ENCODE measurements around the gene PBX4.

DNA sequence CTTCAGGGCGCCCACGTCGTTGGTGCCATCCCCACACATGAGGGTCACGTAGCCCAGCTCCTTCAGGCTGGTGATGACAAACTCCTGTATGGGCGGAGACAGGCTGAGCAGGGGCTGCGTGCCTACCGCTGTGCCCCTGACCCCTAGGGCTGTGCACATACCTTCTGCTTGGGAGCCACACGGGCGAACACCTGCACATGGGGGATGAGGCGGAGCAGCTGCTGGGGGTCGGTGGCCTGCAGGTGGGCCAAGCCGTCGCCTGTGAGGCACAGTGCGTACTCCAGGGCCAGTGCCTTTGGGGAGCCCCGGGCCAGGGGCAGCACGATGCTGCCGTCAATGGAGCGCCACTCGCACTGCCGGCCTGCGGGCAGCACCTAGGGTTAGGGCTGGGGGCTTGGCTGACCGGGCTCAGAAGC is 31.1 kb upstream of the PBX4 start:
- TF ChIP-seq, protein P1, sequence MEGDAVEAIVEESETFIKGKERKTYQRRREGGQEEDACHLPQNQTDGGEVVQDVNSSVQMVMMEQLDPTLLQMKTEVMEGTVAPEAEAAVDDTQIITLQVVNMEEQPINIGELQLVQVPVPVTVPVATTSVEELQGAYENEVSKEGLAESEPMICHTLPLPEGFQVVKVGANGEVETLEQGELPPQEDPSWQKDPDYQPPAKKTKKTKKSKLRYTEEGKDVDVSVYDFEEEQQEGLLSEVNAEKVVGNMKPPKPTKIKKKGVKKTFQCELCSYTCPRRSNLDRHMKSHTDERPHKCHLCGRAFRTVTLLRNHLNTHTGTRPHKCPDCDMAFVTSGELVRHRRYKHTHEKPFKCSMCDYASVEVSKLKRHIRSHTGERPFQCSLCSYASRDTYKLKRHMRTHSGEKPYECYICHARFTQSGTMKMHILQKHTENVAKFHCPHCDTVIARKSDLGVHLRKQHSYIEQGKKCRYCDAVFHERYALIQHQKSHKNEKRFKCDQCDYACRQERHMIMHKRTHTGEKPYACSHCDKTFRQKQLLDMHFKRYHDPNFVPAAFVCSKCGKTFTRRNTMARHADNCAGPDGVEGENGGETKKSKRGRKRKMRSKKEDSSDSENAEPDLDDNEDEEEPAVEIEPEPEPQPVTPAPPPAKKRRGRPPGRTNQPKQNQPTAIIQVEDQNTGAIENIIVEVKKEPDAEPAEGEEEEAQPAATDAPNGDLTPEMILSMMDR (IDR thresholded peaks at IDR 0.05; ENCODE audit: extremely low read depth in 1 of 2, insufficient read depth in 1 of 2, low read depth in 1 of 2, low read length in 2 of 2): no peak
- no peak for TF ChIP-seq POLR2A (IDR thresholded peaks at IDR 0.05; ENCODE audit: low read depth, low read length)
- TF ChIP-seq POLR2AphosphoS5 (IDR thresholded peaks at IDR 0.05; ENCODE audit: insufficient read depth, low read depth, low read length): no peak
- TF ChIP-seq, protein P2, sequence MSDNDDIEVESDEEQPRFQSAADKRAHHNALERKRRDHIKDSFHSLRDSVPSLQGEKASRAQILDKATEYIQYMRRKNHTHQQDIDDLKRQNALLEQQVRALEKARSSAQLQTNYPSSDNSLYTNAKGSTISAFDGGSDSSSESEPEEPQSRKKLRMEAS (IDR thresholded peaks at IDR 0.05; ENCODE audit: insufficient read depth, insufficient read length): no peak
- no peak for TF ChIP-seq JUN (IDR thresholded peaks at IDR 0.05; ENCODE audit: borderline replicate concordance, insufficient read depth, insufficient read length, low read depth)
- no peak for TF ChIP-seq GATA2 (IDR thresholded peaks at IDR 0.05; ENCODE audit: insufficient read depth, insufficient read length, low read depth, low read length)
- TF ChIP-seq FOS (IDR thresholded peaks at IDR 0.05; ENCODE audit: borderline replicate concordance, insufficient read depth, low read length): no peak
